Measurements from ENCODE around the gene MED23. TPM values are rescaled to one million over a fixed set of nuclear protein-coding genes. Genes with fewer than 3 reads are reported as not detected.

Gene MED23
- total RNA-seq, 2 experiments from 2014 or later, result 30.2 to 34.2 TPM

DNA sequence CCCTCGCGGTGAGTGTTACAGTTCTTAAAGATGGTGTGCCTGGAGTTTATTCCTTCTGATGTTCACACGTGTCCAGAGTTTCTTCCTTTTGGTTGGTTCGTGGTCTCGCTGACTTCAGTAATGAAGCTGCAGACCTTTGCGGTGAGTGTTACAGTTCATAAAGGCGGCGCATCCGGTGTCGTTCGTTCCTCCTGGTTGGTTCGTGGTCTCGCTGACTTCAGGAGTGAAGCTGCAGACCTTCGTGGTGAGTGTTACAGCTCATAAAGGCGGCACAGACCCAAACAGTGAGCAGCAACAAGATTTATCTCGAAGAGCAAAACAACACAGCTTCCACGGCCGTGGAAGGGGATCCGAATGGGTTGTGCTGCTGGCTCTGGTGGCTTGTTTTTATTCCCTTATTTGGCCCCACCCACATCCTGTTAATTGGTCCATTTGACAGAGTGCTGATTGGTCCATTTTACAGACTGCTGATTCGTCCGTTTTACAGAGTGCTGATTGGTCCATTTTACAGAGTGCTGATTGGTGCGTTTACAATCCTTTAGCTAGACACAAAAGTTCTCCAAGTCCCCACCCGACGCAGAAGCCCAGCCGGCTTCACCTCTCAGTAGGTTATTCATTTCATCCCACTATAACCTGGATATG, 103.2 kb downstream of the MED23 start:
- Histone ChIP-seq H3K27ac (ENCODE audit: low read depth, low read length, poor library complexity, severe bottlenecking) (no peak overlapping the region), H3K4me1 (ENCODE audit: insufficient read depth, low read length, poor library complexity, severe bottlenecking) (no peaks in the 10 kb centered on the region), H3K36me3 (ENCODE audit: insufficient read depth, low read length) (no peaks in the 10 kb centered on the region), H3K4me3 (ENCODE audit: low read depth, low read length, poor library complexity, severe bottlenecking) (no peak overlapping the region), H2AFZ (ENCODE audit: low read length) (no peak overlapping the region), H3K4me2 (ENCODE audit: low read length) (no peak overlapping the region), H3K9me3 (ENCODE audit: low read length) (no peaks in the 10 kb centered on the region), H4K20me1 (ENCODE audit: insufficient read depth, low read length) (no peaks in the 10 kb centered on the region), H3K9me2 (ENCODE audit: insufficient read depth, low read length) (no peaks in the 10 kb centered on the region), H3K79me2 (ENCODE audit: insufficient read depth, low read depth, low read length) (no peaks in the 10 kb centered on the region)
- POLR2A ChIA-PET, result interaction anchor here (0.7 to 1.3 kb wide), 3 partner anchors 32 to 136 kb away, joined by 3 read pairs; no protein-coding TSS in a partner anchor
- intact Hi-C loops (cut with micrococcal nuclease; ENCODE audit: unreplicated experiment), result no loop called here
- CTCF ChIA-PET (ENCODE audit: unreplicated experiment), result no interaction called here
- BruUV-seq (replicated peaks), result no TSS peak
- no peak for TF ChIP-seq EZH2phosphoT487 (IDR thresholded peaks at IDR 0.05; ENCODE audit: borderline replicate concordance, low read depth, low read length)
- TF ChIP-seq, protein P1, sequence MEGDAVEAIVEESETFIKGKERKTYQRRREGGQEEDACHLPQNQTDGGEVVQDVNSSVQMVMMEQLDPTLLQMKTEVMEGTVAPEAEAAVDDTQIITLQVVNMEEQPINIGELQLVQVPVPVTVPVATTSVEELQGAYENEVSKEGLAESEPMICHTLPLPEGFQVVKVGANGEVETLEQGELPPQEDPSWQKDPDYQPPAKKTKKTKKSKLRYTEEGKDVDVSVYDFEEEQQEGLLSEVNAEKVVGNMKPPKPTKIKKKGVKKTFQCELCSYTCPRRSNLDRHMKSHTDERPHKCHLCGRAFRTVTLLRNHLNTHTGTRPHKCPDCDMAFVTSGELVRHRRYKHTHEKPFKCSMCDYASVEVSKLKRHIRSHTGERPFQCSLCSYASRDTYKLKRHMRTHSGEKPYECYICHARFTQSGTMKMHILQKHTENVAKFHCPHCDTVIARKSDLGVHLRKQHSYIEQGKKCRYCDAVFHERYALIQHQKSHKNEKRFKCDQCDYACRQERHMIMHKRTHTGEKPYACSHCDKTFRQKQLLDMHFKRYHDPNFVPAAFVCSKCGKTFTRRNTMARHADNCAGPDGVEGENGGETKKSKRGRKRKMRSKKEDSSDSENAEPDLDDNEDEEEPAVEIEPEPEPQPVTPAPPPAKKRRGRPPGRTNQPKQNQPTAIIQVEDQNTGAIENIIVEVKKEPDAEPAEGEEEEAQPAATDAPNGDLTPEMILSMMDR (conservative IDR thresholded peaks at IDR 0.05; ENCODE audit: low read length), result no peak
- no peak for DNase-seq (ENCODE audit: low spot score)

DNA sequence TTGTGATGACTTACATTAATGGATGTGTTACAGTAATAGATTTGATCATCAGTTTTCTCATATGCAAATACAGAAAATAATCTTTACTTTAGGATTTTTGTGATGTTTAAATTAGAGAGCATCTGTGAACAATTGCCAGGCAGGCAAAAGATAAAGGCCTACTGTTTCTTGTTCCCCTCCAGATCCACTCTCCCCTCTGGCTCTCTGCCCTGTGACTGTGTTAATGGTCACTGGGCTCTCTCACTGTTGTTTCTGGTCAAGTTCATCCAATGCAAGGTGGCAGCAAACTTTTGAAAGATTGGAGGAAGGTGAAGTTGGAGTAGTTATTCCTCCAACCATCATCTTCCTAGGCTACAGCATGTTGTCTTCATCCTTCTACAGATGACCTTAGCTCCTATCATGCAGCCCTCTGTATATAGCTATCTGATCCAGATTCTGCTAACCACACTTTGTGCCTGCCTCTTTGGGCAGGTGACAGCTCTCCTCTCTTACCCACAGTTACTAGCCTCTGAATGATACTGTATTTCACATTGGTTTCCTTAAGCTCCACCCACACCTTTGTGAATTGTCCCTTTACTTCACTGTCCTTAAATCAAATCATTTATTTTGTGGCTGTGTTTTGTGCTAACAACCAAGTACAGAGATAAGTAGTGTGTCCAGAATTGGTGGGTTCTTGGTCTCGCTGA, 103.9 kb downstream of the MED23 start:
- no peaks in the 10 kb centered on the region for H3K9me3 ChIP-seq (ENCODE audit: low read length)
- ChIA-PET POLR2A (interaction anchor here (0.7 kb wide), 1 partner anchor 140 kb away, joined by 4 read pairs; no protein-coding TSS in a partner anchor), CTCF (ENCODE audit: unreplicated experiment) (no interaction called here)
- H3K79me2 ChIP-seq (ENCODE audit: insufficient read depth, low read depth, low read length), result no peaks in the 10 kb centered on the region
- TF ChIP-seq EZH2phosphoT487 (IDR thresholded peaks at IDR 0.05; ENCODE audit: borderline replicate concordance, low read depth, low read length), result no peak
- TF ChIP-seq, protein P1 (conservative IDR thresholded peaks at IDR 0.05; ENCODE audit: low read length), result no peak
- intact Hi-C loops (cut with micrococcal nuclease; ENCODE audit: unreplicated experiment), result no loop called here
- no peak overlapping the region for H2AFZ ChIP-seq (ENCODE audit: low read length)
- H3K27ac ChIP-seq (ENCODE audit: low read depth, low read length, poor library complexity, severe bottlenecking), result no peak overlapping the region
- no peaks in the 10 kb centered on the region for H3K4me1 ChIP-seq (ENCODE audit: insufficient read depth, low read length, poor library complexity, severe bottlenecking)
- no peak overlapping the region for H3K4me3 ChIP-seq (ENCODE audit: low read depth, low read length, poor library complexity, severe bottlenecking)
- BruUV-seq (replicated peaks), result no TSS peak
- no peaks in the 10 kb centered on the region for H4K20me1 ChIP-seq (ENCODE audit: insufficient read depth, low read length)
- no peak for DNase-seq (ENCODE audit: low spot score)
- no peaks in the 10 kb centered on the region for H3K36me3 ChIP-seq (ENCODE audit: insufficient read depth, low read length)
- H3K9me2 ChIP-seq (ENCODE audit: insufficient read depth, low read length), result no peaks in the 10 kb centered on the region
- no peak overlapping the region for H3K4me2 ChIP-seq (ENCODE audit: low read length)

Small RNAs within 50 kb of the gene (small RNA-seq; reads per million reads assigned to genes)
- 0.16 reads per million for gene RNU4-18P

Other genes with a start within 250 kb of the MED23 start
- gene ARG1, start 55.0 kb downstream of the MED23 start, total RNA-seq (2014; rRNA removed; shearing (Covaris generic)), result not detected in 2 replicates
- gene ARG1, start 55.0 kb downstream of the MED23 start, total RNA-seq (2022), result not detected in 2 replicates
- 2.3 and 2.7 TPM in 2 replicates for gene ENPP3, start 9.1 kb upstream of the MED23 start, total RNA-seq (2014; rRNA removed; shearing (Covaris generic))
- 1.3 and 1.8 TPM in 2 replicates for gene ENPP3, start 9.1 kb upstream of the MED23 start, total RNA-seq (2022)
- not detected in 2 replicates for gene OR2A4, start 73.2 kb upstream of the MED23 start, total RNA-seq (2014; rRNA removed; shearing (Covaris generic))
- not detected in 2 replicates for gene OR2A4, start 73.2 kb upstream of the MED23 start, total RNA-seq (2022)
- gene CTAGE9, start 82.8 kb upstream of the MED23 start, total RNA-seq (2014; rRNA removed; shearing (Covaris generic)), result not detected in 2 replicates
- gene CTAGE9, start 82.8 kb upstream of the MED23 start, total RNA-seq (2022), result not detected in 2 replicates
- gene ENPP1, start 179.8 kb upstream of the MED23 start, total RNA-seq (2014; rRNA removed; shearing (Covaris generic)), result not detected in 2 replicates
- gene ENPP1, start 179.8 kb upstream of the MED23 start, total RNA-seq (2022), result 0.34 and 0.39 TPM in 2 replicates